Astrocyte of the hippocampus (primary cell): Measurements from ENCODE around the gene NOTCH3.
A peak's percentile ranks its signal among the peaks of the same experiment; 100 is the strongest.

Experiments used
- DNase-seq: peaks from one replicate; pipeline ENCODE4 v3.0.0; 2011; ENCODE audit warnings: low read depth, low spot score

NOTCH3 gene

GRCh38 chr19:15123031-15123890, 77.5 kb downstream of the NOTCH3 start:
- DNase-seq: no peak

GRCh38 chr19:15122331-15123030, 78.3 kb downstream of the NOTCH3 start:
- no peak for DNase-seq

GRCh38 chr19:15120135-15121026, 80.4 kb downstream of the NOTCH3 start:
- no peak for DNase-seq

- DNase-seq: no peak
These were observed 81.9 kb downstream of the NOTCH3 start for GRCh38 chr19:15118789-15119494.

- DNase-seq: no peak
These were observed 82.5 kb downstream of the NOTCH3 start for GRCh38 chr19:15118248-15118647.

GRCh38 chr19:15116856-15117255, 83.9 kb downstream of the NOTCH3 start:
- no peak for DNase-seq

- no peak for DNase-seq
These were observed 84.8 kb downstream of the NOTCH3 start for GRCh38 chr19:15115762-15116615.

GRCh38 chr19:15115080-15115479, 85.7 kb downstream of the NOTCH3 start:
- DNase-seq: peak; percentile 36

- peak; percentile 71 for DNase-seq
These were observed 86.6 kb downstream of the NOTCH3 start for GRCh38 chr19:15114153-15114540.

- DNase-seq: no peak
These were observed 87.3 kb downstream of the NOTCH3 start for GRCh38 chr19:15113245-15114152.

GRCh38 chr19:15112385-15112784, 88.4 kb downstream of the NOTCH3 start:
- no peak for DNase-seq

- no peak for DNase-seq
These were observed 89.0 kb downstream of the NOTCH3 start for GRCh38 chr19:15111758-15112157.

- DNase-seq: no peak
These were observed 90.4 kb downstream of the NOTCH3 start for GRCh38 chr19:15110418-15110815.

- no peak for DNase-seq
These were observed 90.9 kb downstream of the NOTCH3 start for GRCh38 chr19:15109768-15110417.
